Measurements from ENCODE around the gene RLBP1.

DNA sequence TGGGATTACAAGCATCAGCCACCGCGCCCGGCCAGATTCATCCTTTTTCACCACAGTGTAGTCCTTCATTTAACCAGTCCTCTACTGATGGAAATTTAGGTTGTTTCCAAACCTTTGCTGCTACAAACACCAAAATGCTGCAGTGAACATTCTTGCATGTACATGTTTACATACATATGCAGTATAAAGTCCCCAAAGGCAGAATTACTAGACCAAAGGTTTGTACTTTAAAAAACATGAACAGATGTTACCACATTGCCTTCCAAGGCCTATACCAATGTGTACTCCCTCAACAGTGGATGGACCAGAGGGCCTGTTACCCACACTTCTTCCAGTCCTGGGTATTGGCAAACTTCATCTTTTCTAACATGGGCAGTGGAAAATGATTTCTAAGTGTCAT, 51.0 kb downstream of the RLBP1 start:
- TF ChIP-seq CTCF (tag by site-specific recombination; IDR thresholded peaks at IDR 0.05) (no peak), KLF16 (tag by site-specific recombination; IDR thresholded peaks at IDR 0.05) (no peak), ZBTB11 (tag by site-specific recombination; conservative IDR thresholded peaks at IDR 0.05; ENCODE audit: low read depth) (no peak), ZSCAN18 (tag by site-specific recombination; IDR thresholded peaks at IDR 0.05) (no peak), ZNF530 (tag by site-specific recombination; IDR thresholded peaks at IDR 0.05; ENCODE audit: low read depth) (no peak), SP2 (tag by site-specific recombination; IDR thresholded peaks at IDR 0.05) (no peak)

All from HEK293 (cell line).